Osteoblast (primary cell): ENCODE results near the gene SYCP1. TPM values are rescaled to one million over a fixed set of nuclear protein-coding genes. Genes with fewer than 3 reads are reported as not detected.

Experiments used
- DNase-seq: peaks from one replicate; pipeline ENCODE4 v3.0.0; 2011; ENCODE audit warnings: low spot score, mixed read lengths; ENCODE audit not compliant: insufficient read length; ENCODE audit errors: missing footprints
- H2AFZ ChIP-seq: 2 replicates; pipeline ENCODE4 v1.6.0; 2011; ENCODE audit warnings: mild to moderate bottlenecking, low read length
- H3K27ac ChIP-seq: 2 replicates; pipeline ENCODE4 v1.5.1; 2011; ENCODE audit warnings: mild to moderate bottlenecking, low read depth, low read length, moderate library complexity
- H3K27me3 ChIP-seq: 2 replicates; pipeline ENCODE4 v1.6.0; 2012; ENCODE audit warnings: mild to moderate bottlenecking, control low read depth, inconsistent platforms, low read length, moderate library complexity; ENCODE audit not compliant: insufficient read depth
- H3K36me3 ChIP-seq: 2 replicates; pipeline ENCODE4 v1.5.1; 2011; ENCODE audit warnings: mild to moderate bottlenecking, low read length, control low read depth, moderate library complexity; ENCODE audit not compliant: insufficient read depth
- H3K4me1 ChIP-seq: 2 replicates; pipeline ENCODE4 v1.5.1; 2011; ENCODE audit warnings: mild to moderate bottlenecking, low read length, control low read depth, moderate library complexity; ENCODE audit not compliant: insufficient read depth
- H3K4me2 ChIP-seq: 2 replicates; pipeline ENCODE4 v1.6.0; 2011; ENCODE audit warnings: mild to moderate bottlenecking, low read length; ENCODE audit not compliant: insufficient read depth
- H3K4me3 ChIP-seq: fragments of 200-600 bp; sonication (generic); 3 replicates; pipeline ENCODE4 v1.5.1; 2012; ENCODE audit warnings: mild to moderate bottlenecking, low read length, inconsistent platforms; ENCODE audit not compliant: insufficient read depth
- H3K79me2 ChIP-seq: 2 replicates; pipeline ENCODE4 v1.6.0; 2012; ENCODE audit warnings: mild to moderate bottlenecking, low read length, control low read depth, inconsistent platforms; ENCODE audit not compliant: insufficient read depth
- H3K9me3 ChIP-seq: 2 replicates; pipeline ENCODE4 v1.5.1; 2011; ENCODE audit warnings: low read depth, low read length, control low read depth
- H4K20me1 ChIP-seq: 2 replicates; pipeline ENCODE4 v1.6.0; 2012; ENCODE audit warnings: mild to moderate bottlenecking, low read length, control low read depth; ENCODE audit not compliant: insufficient read depth
- total RNA-seq: library from RNA; depleted of rRNA; stranded (reverse); fragments of >200 nt; gene quantifications from 2 replicates; pipeline ENCODE4 v1.2.3, GENCODE V29; 2012
- TF ChIP-seq, protein P1 (sequence below): IDR thresholded peaks from 2 replicates; pipeline ENCODE4 v1.5.1; 2011; ENCODE audit warnings: mild to moderate bottlenecking, low read depth, low read length, moderate library complexity; ENCODE audit errors: extremely low read depth

The SYCP1 gene
- total RNA-seq, 1 donor = not detected

DNA sequence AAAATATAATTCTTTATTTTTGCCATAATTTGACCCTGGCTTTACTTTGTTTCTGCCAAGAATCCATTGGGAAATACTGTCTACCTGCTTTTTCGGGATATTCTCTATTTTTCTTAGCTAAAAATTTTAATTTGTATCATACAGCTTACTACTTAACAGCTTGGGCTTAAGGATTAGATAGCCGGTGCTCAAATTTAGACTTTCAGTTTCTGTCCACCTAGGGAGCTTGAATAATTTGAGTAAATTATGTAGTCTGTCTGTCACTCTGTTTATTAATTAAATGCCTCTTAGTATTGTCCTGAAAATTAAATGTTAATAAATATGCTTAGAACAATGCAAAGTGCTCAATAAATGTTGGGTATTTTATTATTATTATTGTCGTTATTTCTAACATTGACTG, 6.7 kb downstream of the SYCP1 start:
- Histone ChIP-seq H4K20me1 (no peaks in the 10 kb centered on the region), H3K27me3 (peaks cover 2% of the 10 kb centered on the region), H3K4me3 (no peak overlapping the region), H3K4me2 (no peak overlapping the region), H3K79me2 (no peaks in the 10 kb centered on the region), H2AFZ (no peak overlapping the region), H3K36me3 (no peaks in the 10 kb centered on the region), H3K4me1 (no peaks in the 10 kb centered on the region), H3K9me3 (no peaks in the 10 kb centered on the region), H3K27ac (no peak overlapping the region)
- no peak for DNase-seq
- TF ChIP-seq, protein P1, sequence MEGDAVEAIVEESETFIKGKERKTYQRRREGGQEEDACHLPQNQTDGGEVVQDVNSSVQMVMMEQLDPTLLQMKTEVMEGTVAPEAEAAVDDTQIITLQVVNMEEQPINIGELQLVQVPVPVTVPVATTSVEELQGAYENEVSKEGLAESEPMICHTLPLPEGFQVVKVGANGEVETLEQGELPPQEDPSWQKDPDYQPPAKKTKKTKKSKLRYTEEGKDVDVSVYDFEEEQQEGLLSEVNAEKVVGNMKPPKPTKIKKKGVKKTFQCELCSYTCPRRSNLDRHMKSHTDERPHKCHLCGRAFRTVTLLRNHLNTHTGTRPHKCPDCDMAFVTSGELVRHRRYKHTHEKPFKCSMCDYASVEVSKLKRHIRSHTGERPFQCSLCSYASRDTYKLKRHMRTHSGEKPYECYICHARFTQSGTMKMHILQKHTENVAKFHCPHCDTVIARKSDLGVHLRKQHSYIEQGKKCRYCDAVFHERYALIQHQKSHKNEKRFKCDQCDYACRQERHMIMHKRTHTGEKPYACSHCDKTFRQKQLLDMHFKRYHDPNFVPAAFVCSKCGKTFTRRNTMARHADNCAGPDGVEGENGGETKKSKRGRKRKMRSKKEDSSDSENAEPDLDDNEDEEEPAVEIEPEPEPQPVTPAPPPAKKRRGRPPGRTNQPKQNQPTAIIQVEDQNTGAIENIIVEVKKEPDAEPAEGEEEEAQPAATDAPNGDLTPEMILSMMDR = no peak

DNA sequence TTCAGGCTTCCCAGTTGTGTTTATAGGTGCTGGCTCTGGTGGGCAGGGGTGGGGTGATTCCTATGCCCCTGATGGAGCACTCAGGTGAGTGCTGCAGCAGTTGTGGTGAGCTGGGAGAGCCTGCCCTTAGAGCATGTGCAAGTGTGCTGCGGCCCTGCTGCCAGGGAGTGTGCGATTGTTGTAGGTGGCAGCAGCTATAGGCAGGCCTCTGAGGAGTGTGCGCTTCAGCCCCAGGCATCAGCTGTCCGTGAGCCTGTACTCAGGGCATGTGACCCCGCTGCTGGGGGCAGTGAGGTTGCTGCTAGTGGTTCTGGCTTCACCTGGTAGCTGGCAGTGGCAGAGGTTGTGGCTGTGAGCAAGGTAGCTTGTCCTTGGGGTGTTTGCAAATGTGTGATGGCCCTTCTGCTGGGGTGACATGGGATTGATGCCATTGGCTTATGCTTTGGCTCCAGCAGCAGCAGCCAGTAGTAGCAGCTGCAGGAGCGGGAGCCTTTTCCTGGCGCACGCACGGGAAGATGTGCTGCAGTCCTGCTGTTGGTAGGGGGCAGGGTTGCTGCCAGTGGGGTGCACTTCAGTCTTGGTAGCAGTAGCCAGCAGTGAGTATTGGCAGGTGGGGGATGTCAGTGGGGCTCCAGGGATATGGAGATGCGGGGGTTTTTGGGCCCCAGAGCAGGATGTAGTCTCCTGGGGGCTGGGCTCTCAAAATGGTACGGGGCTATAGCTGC, 37.7 kb downstream of the SYCP1 start:
- Histone ChIP-seq H3K27me3 (peaks cover 12% of the 10 kb centered on the region), H3K4me3 (no peak overlapping the region), H2AFZ (no peak overlapping the region), H3K27ac (no peak overlapping the region), H3K79me2 (no peaks in the 10 kb centered on the region), H4K20me1 (no peaks in the 10 kb centered on the region), H3K36me3 (no peaks in the 10 kb centered on the region), H3K4me1 (no peaks in the 10 kb centered on the region), H3K4me2 (no peak overlapping the region), H3K9me3 (no peaks in the 10 kb centered on the region)
- TF ChIP-seq, protein P1 = no peak
- no peak for DNase-seq

DNA sequence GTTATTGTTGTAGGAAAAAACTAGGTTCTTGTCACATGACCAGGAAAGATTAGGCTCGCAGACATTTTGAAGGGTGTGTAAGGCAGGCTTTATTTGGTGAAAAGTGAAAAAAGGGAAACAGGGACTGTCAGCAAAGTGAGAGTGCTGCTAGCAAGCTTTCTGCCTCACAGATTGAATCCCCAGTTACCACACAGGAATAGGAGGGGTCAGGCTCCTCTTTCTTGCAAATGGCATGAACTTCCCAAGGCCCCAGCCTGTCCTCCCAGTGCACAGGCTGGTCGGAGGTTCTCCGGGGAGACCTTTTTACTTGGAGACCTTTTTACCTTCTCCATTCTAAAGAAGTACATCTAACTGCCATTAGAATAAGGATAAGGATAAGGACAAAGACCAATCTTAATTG, 42.1 kb downstream of the SYCP1 start:
- Histone ChIP-seq H3K27me3 (peaks cover 16% of the 10 kb centered on the region), H3K79me2 (no peaks in the 10 kb centered on the region), H3K36me3 (no peaks in the 10 kb centered on the region), H4K20me1 (no peaks in the 10 kb centered on the region), H3K4me1 (no peaks in the 10 kb centered on the region), H3K4me2 (no peak overlapping the region), H2AFZ (no peak overlapping the region), H3K9me3 (no peaks in the 10 kb centered on the region), H3K4me3 (no peak overlapping the region), H3K27ac (no peak overlapping the region)
- TF ChIP-seq, protein P1 = no peak
- DNase-seq = no peak

DNA sequence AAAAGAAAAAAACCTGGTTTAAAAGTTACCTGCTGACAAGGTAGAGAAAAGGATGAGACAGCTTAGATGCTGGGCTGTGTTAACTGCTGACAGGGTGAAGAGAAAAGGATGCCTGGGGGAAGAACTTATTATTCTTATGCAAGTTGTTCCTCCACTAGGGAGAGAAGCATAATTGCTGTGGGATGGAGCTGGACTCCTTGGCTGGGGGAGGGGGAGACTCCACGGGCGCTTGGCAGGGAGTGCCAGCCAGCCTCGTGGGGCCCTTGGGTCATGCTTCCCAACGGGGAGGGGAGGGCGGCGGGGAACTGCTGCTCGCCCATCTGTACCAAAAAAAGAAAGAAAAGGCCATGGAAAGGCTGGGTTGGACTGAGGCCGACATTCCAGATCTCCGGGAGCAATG, 47.2 kb downstream of the SYCP1 start:
- no peak overlapping the region for H3K27ac ChIP-seq

More for the DNA sequence above, 47.2 kb downstream of the SYCP1 start:
- no peak for DNase-seq
- no peaks in the 10 kb centered on the region for H3K9me3 ChIP-seq
- H2AFZ ChIP-seq = peak overlapping the region; percentile 14
- H4K20me1 ChIP-seq = no peaks in the 10 kb centered on the region
- peaks cover 8% of the 10 kb centered on the region for H3K27me3 ChIP-seq
- H3K4me1 ChIP-seq = no peaks in the 10 kb centered on the region
- H3K79me2 ChIP-seq = no peaks in the 10 kb centered on the region
- H3K4me3 ChIP-seq = peak overlapping the region; percentile 45
- TF ChIP-seq, protein P1 = no peak
- H3K36me3 ChIP-seq = no peaks in the 10 kb centered on the region
- H3K4me2 ChIP-seq = peak overlapping the region; percentile 63
